ENCODE data around the gene FGG. TPM values are rescaled to one million over a fixed set of nuclear protein-coding genes. Genes with fewer than 3 reads are reported as not detected.

The FGG gene
- total RNA-seq, 4 donors from 2014 or later, result not detected

DNA sequence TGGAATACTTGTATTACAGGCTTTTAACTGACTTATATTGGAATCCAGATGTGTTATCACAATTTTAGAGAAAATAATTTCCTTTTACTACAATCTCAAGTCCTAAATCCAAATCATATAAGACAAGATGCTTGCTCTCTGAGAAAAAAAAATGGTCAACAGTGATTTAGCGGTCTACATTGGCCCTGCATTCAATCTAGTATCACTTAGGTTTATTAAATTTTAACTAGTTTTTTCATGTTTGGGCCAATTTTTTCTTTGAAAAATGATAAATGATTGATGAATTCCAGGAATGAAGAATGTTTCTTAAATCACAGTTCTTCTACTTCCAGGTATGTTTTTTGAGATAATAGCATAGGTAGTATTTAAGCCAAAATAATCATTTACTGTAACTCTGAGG, 2.8 kb upstream of the FGG start:
- Histone ChIP-seq H3K27me3 (peaks cover 0 to under 1% (median 0%) of the 10 kb centered on the region in 4 donors), H3K9me3 (no peaks in the 10 kb centered on the region), H3K36me3 (no peaks in the 10 kb centered on the region), H3K27ac (no peak overlapping the region), H3K4me3 (no peak overlapping the region), H3K4me1 (no peaks in the 10 kb centered on the region)
- intact Hi-C loops (cut with DNase I), result no loop called here
- DNase-seq, result no peak
- WGBS, 2 donors, result 88 to 100% methylated on average over 1 of the region's 1 CpG
- TF ChIP-seq, protein P1, sequence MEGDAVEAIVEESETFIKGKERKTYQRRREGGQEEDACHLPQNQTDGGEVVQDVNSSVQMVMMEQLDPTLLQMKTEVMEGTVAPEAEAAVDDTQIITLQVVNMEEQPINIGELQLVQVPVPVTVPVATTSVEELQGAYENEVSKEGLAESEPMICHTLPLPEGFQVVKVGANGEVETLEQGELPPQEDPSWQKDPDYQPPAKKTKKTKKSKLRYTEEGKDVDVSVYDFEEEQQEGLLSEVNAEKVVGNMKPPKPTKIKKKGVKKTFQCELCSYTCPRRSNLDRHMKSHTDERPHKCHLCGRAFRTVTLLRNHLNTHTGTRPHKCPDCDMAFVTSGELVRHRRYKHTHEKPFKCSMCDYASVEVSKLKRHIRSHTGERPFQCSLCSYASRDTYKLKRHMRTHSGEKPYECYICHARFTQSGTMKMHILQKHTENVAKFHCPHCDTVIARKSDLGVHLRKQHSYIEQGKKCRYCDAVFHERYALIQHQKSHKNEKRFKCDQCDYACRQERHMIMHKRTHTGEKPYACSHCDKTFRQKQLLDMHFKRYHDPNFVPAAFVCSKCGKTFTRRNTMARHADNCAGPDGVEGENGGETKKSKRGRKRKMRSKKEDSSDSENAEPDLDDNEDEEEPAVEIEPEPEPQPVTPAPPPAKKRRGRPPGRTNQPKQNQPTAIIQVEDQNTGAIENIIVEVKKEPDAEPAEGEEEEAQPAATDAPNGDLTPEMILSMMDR (IDR thresholded peaks at IDR 0.05), result no peak
- TF ChIP-seq POLR2A (IDR thresholded peaks at IDR 0.05), result no peak

DNA sequence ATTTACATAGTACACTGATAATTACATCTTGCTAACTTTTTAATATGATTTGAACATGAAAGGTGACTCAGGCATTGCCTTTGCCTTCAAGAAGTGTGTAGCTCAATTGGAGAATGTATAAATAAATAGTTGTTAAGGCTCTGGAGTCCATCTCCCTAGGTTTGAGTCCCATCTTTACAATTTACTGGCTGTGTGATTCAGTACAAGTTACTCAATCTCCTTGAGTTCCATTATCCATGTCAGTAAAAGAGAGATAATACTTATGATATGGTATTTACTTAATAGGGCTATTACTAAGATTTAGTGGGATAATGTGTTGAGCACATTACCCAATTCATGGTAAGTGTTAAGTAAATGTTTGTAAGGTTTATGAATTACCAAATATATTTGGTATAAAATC, 1.9 kb upstream of the FGG start:
- Histone ChIP-seq H3K27me3 (peaks cover 0 to 6% (median 0%) of the 10 kb centered on the region in 4 donors), H3K4me3 (no peak overlapping the region), H3K27ac (no peak overlapping the region), H3K9me3 (no peaks in the 10 kb centered on the region), H3K4me1 (no peaks in the 10 kb centered on the region), H3K36me3 (no peaks in the 10 kb centered on the region)
- no peak for TF ChIP-seq POLR2A (IDR thresholded peaks at IDR 0.05)
- TF ChIP-seq, protein P1 (IDR thresholded peaks at IDR 0.05), result no peak
- no peak for DNase-seq
- intact Hi-C loops (cut with DNase I), result no loop called here

DNA sequence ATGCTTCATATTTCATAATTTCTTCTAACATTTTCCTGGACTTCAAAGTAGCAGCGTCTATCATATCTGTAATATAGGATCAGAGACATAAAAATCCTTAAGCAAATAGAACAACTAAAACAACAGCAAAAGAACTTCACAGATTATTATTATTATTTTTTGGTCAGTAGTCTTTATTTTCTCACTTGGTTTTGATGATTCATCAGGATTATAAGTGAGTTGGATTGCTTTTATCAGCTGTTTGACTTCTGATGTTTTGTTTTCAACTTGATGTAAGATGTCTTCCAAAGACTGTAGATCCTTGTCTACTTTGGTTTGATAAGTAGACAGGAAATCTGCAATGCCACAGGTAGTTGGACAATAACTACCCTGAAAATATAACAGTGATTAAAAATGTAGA, 623 bp downstream of the FGG start:
- Histone ChIP-seq H3K9me3 (no peaks in the 10 kb centered on the region), H3K4me1 (no peaks in the 10 kb centered on the region), H3K4me3 (no peak overlapping the region), H3K36me3 (no peaks in the 10 kb centered on the region), H3K27me3 (peaks cover 0 to 6% (median 0%) of the 10 kb centered on the region in 4 donors), H3K27ac (no peak overlapping the region)
- TF ChIP-seq, protein P1 (IDR thresholded peaks at IDR 0.05), result no peak
- no peak for TF ChIP-seq POLR2A (IDR thresholded peaks at IDR 0.05)
- WGBS, 2 donors, result 73 to 80% methylated on average over 1 of the region's 1 CpG
- intact Hi-C loops (cut with DNase I), result no loop called here
- DNase-seq, result no peak

DNA sequence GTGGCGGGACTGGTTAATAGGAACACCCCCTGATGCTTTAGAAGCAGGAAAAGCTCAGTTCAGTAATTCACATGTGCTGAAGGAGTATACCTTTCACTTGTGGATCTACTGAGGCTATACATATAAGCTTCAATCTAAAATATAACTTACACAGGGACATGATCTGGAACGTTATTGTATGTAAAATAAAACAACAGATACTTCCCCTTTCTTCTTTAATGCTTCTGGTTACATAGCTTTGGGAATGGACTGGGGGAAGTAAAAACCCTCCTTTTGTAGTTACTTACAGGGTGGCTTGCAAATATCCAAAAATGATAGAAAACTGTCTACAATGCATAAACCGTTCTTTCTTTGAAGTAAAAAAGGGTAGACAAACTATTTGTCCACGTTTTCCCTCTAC, 1.9 kb downstream of the FGG start:
- Histone ChIP-seq H3K27ac (no peak overlapping the region), H3K4me1 (no peaks in the 10 kb centered on the region), H3K36me3 (no peaks in the 10 kb centered on the region), H3K9me3 (no peaks in the 10 kb centered on the region), H3K27me3 (peaks cover 0 to 6% (median 0%) of the 10 kb centered on the region in 4 donors), H3K4me3 (no peak overlapping the region)
- intact Hi-C loops (cut with DNase I), result no loop called here
- WGBS, 2 donors, result 45 to 53% methylated on average over 4 of the region's 4 CpGs
- TF ChIP-seq POLR2A (IDR thresholded peaks at IDR 0.05), result no peak
- TF ChIP-seq, protein P1 (IDR thresholded peaks at IDR 0.05), result no peak
- no peak for DNase-seq

DNA sequence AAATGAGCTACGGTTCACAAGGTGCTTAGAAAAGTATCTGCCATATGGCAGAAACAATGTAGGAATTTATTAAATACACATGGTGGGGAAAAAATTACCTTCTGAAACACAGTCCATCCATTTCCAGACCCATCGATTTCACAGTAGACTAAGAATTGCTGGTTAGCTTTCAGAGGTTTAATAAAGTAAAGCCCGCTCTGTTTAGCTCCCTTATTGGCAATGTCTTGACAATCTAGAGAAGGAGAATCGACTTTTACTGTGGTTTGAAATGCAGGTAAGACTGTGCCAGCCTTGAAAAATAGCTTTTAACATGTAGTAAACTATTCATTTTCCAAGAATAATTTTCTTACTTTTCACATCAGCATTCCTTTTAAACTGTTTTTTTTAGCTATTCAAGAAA, 2.9 kb downstream of the FGG start:
- WGBS, 2 donors, result 81 to 85% methylated on average over 4 of the region's 4 CpGs
- no peaks in the 10 kb centered on the region for H3K4me1 ChIP-seq
- intact Hi-C loops (cut with DNase I), result no loop called here
- no peaks in the 10 kb centered on the region for H3K9me3 ChIP-seq
- no peak overlapping the region for H3K27ac ChIP-seq
- DNase-seq, result no peak
- H3K36me3 ChIP-seq, result no peaks in the 10 kb centered on the region
- no peak for TF ChIP-seq POLR2A (IDR thresholded peaks at IDR 0.05)
- TF ChIP-seq, protein P1 (IDR thresholded peaks at IDR 0.05), result no peak
- H3K27me3 ChIP-seq, result peaks cover 0 to 6% (median 0%) of the 10 kb centered on the region in 4 donors
- H3K4me3 ChIP-seq, result no peak overlapping the region

Data from esophagus squamous epithelium (tissue), 5 donors.